B cell (primary cell): ENCODE results near the gene PMCH. TPM values are rescaled to one million over a fixed set of nuclear protein-coding genes. Genes with fewer than 3 reads are reported as not detected.

Source experiments
- ATAC-seq: fragments of 200-7000 bp; cut with Tn5 transposase; one replicate; pipeline ENCODE4 v1.10.0; 2021; ENCODE audit warnings: low read depth, mild to moderate bottlenecking, moderate number of reproducible peaks, moderate library complexity
- CTCF ChIA-PET: fragments of 350-600 bp; sonication (Branson Sonifier 250); formaldehyde crosslinking; loops from one replicate; lab custom pipeline; 2021; ENCODE audit warnings: antibody characterized with exemption, inconsistent platforms; lab: Charles Lee
- POLR2A ChIA-PET: fragments of 350-600 bp; sonication (Branson Sonifier 250); formaldehyde crosslinking; loops from one replicate; lab custom pipeline; 2021; ENCODE audit warnings: antibody characterized with exemption; lab: Charles Lee
- DNase-seq: peaks from one replicate; pipeline ENCODE4 v3.0.0; 2013
- H2AFZ ChIP-seq: 2 replicates; pipeline ENCODE4 v1.6.1; 2012; ENCODE audit warnings: mild to moderate bottlenecking, low read depth, low read length; ENCODE audit not compliant: insufficient read depth, poor library complexity, severe bottlenecking
- H3K27ac ChIP-seq, 2 donors: 1 replicate in 1 of 2; 2 replicates in 1 of 2; pipeline ENCODE4 v1.5.1; 2012 to 2013; ENCODE audit warnings: low read length in 2 of 2, mild to moderate bottlenecking in 2 of 2, moderate library complexity in 1 of 2
- H3K27me3 ChIP-seq, 4 experiments: fragments of 200-600 bp in 1 of 4; sonication (generic) in 1 of 4; replicated peaks in 1 of 4; 1 replicate in 2 of 4; 2 replicates in 2 of 4; pipeline versions ENCODE4 v1.6.1 to v1.7.0; 2013 to 2016; ENCODE audit warnings: low read length in 3 of 4, mild to moderate bottlenecking in 2 of 4, mixed read lengths in 1 of 4, moderate library complexity in 1 of 4; ENCODE audit not compliant: insufficient read depth in 4 of 4, control insufficient read depth in 3 of 4; ENCODE audit errors: control extremely low read depth in 1 of 4
- H3K36me3 ChIP-seq, 2 experiments: replicated peaks in 1 of 2; 1 replicate in 1 of 2; 2 replicates in 1 of 2; pipeline versions ENCODE4 v1.6.1 to v1.7.1; 2013; ENCODE audit warnings: low read length in 1 of 2; ENCODE audit not compliant: insufficient read depth in 2 of 2, control insufficient read depth in 1 of 2; ENCODE audit errors: control extremely low read depth in 1 of 2, extremely low read depth in 1 of 2
- H3K4me1 ChIP-seq, 2 donors: fragments of 200-600 bp in 1 of 2; sonication (generic) in 1 of 2; 1 replicate in 1 of 2; 2 replicates in 1 of 2; pipeline versions ENCODE4 v1.5.1 to v1.6.1; 2013 to 2017; ENCODE audit warnings: low read length in 2 of 2; ENCODE audit not compliant: control insufficient read depth in 2 of 2, insufficient read depth in 2 of 2
- H3K4me2 ChIP-seq: replicated peaks from 2 replicates; pipeline ENCODE3; 2012; ENCODE audit warnings: mild to moderate bottlenecking, low read depth, low read length; ENCODE audit not compliant: poor library complexity, severe bottlenecking
- H3K4me3 ChIP-seq, 5 experiments: fragments of 200-600 bp in 1 of 5; sonication (generic) in 1 of 5; 1 replicate in 3 of 5; 2 replicates in 2 of 5; pipeline versions ENCODE4 v1.5.1 to v1.7.0; 2011 to 2016; ENCODE audit warnings: low read length in 4 of 5, mild to moderate bottlenecking in 4 of 5, low read depth in 2 of 5, control low read depth in 1 of 5, moderate library complexity in 1 of 5; ENCODE audit not compliant: insufficient read depth in 1 of 5; ENCODE audit errors: control extremely low read depth in 1 of 5, extremely low read depth in 1 of 5
- H3K79me2 ChIP-seq: fragments of 200-600 bp; sonication (generic); one replicate; pipeline ENCODE4 v1.6.0; 2016; ENCODE audit warnings: low read length; ENCODE audit not compliant: control insufficient read depth, insufficient read depth
- H3K9ac ChIP-seq: fragments of 200-600 bp; sonication (generic); 2 replicates; pipeline ENCODE4 v1.6.1; 2017; ENCODE audit warnings: mild to moderate bottlenecking, low read length, moderate library complexity
- H3K9me3 ChIP-seq, 3 donors: one replicate each; pipeline versions ENCODE4 v1.6.1 to v1.7.1; 2013; ENCODE audit warnings: low read length in 2 of 3; ENCODE audit not compliant: control insufficient read depth in 2 of 3, insufficient read depth in 1 of 3; ENCODE audit errors: control extremely low read depth in 1 of 3
- H4K20me1 ChIP-seq: 2 replicates; pipeline ENCODE4 v1.6.0; 2012; ENCODE audit warnings: mild to moderate bottlenecking, low read length; ENCODE audit not compliant: insufficient read depth, control insufficient read depth, poor library complexity, severe bottlenecking
- H3K27ac Mint-ChIP-seq: one replicate; pipeline ENCODE4 v1.8.0; 2021; ENCODE audit warnings: mixed read lengths
- H3K27me3 Mint-ChIP-seq: one replicate; pipeline ENCODE4 v1.8.0; 2021; ENCODE audit warnings: mixed read lengths
- H3K4me1 Mint-ChIP-seq: one replicate; pipeline ENCODE4 v1.8.0; 2021; ENCODE audit warnings: mixed read lengths
- H3K4me3 Mint-ChIP-seq: one replicate; pipeline ENCODE4 v1.8.0; 2021; ENCODE audit warnings: mixed read lengths
- H3K9me3 Mint-ChIP-seq: one replicate; pipeline ENCODE4 v1.8.0; 2022; ENCODE audit warnings: mixed read lengths; ENCODE audit not compliant: insufficient read depth
- EZH2 ChIP-seq: IDR thresholded peaks from 2 replicates; pipeline ENCODE4 v1.6.1; 2012; ENCODE audit warnings: borderline replicate concordance, low read depth, mild to moderate bottlenecking, moderate library complexity, low read length; ENCODE audit not compliant: insufficient read depth, poor library complexity, severe bottlenecking
- WGBS: methylation state at CpG from one replicate; pipeline ENCODE4 v1.1.5; 2013; ENCODE audit warnings: missing lambda C conversion rate; ENCODE audit not compliant: insufficient coverage; 5-methylcytosine and 5-hydroxymethylcytosine counted together
- intact Hi-C: fragments of 100-400 bp; cut with micrococcal nuclease; formaldehyde crosslinking; loops from one replicate; pipeline ENCODE4 v1.10.0; 2022
- polyA plus RNA-seq: library from polyadenylated mRNA; depleted of rRNA; stranded (reverse); fragments of >200 nt; gene quantifications from 2 replicates; pipeline ENCODE4 v1.2.3, GENCODE V29; 2012
- total RNA-seq, 2 donors: library from RNA; stranded (reverse); fragments of 120-200 nt in 1 of 2; gene quantifications; 1 replicate in 1 of 2; 2 replicates in 1 of 2; pipeline versions ENCODE4 v1.2.3 to v1.2.4, GENCODE V29; 2013 to 2022
- TF ChIP-seq, protein P1 (sequence below): fragments of 200-600 bp; IDR thresholded peaks from one replicate; pipeline ENCODE4 v1.8.0; 2022; ENCODE audit warnings: antibody characterized with exemption, mild to moderate bottlenecking

PMCH gene
- total and polyA plus RNA-seq, 2 donors (not counting 1 experiment from before 2014, with no cell fraction given): not detected

- intact Hi-C loops: no loop called here
- H3K9me3 ChIP-seq: no peaks in the 10 kb centered on the region
- ATAC-seq (no peak), DNase-seq (no peak)
- Mint-ChIP-seq H3K9me3 (no peaks in the 10 kb centered on the region), H3K4me3 (no peak overlapping the region), H3K4me1 (no peaks in the 10 kb centered on the region), H3K27ac (no peak overlapping the region), H3K27me3 (no peaks in the 10 kb centered on the region)
- H4K20me1 ChIP-seq: no peaks in the 10 kb centered on the region
- no peaks in the 10 kb centered on the region for H3K79me2 ChIP-seq
- CTCF ChIA-PET: no interaction called here
- POLR2A ChIA-PET: no interaction called here
- H3K27ac ChIP-seq: no peak overlapping the region
- H3K4me2 ChIP-seq: no peak overlapping the region
- no peaks in the 10 kb centered on the region for H3K36me3 ChIP-seq
- no peak overlapping the region for H3K4me3 ChIP-seq
- TF ChIP-seq, protein P1, sequence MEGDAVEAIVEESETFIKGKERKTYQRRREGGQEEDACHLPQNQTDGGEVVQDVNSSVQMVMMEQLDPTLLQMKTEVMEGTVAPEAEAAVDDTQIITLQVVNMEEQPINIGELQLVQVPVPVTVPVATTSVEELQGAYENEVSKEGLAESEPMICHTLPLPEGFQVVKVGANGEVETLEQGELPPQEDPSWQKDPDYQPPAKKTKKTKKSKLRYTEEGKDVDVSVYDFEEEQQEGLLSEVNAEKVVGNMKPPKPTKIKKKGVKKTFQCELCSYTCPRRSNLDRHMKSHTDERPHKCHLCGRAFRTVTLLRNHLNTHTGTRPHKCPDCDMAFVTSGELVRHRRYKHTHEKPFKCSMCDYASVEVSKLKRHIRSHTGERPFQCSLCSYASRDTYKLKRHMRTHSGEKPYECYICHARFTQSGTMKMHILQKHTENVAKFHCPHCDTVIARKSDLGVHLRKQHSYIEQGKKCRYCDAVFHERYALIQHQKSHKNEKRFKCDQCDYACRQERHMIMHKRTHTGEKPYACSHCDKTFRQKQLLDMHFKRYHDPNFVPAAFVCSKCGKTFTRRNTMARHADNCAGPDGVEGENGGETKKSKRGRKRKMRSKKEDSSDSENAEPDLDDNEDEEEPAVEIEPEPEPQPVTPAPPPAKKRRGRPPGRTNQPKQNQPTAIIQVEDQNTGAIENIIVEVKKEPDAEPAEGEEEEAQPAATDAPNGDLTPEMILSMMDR: no peak
- TF ChIP-seq EZH2: no peak
- H3K9ac ChIP-seq: no peak overlapping the region
- no peaks in the 10 kb centered on the region for H3K4me1 ChIP-seq
- no peak overlapping the region for H2AFZ ChIP-seq
- no peaks in the 10 kb centered on the region for H3K27me3 ChIP-seq
These were observed 23.1 kb upstream of the PMCH start for GRCh38 chr12:102220736-102221135.

GRCh38 chr12:102215992-102216691, 18.5 kb upstream of the PMCH start:
- Histone ChIP-seq H3K36me3 (no peaks in the 10 kb centered on the region), H3K4me1 (no peaks in the 10 kb centered on the region), H2AFZ (no peak overlapping the region), H3K27me3 (no peaks in the 10 kb centered on the region), H3K4me3 (no peak overlapping the region), H3K27ac (no peak overlapping the region), H3K4me2 (no peak overlapping the region), H3K9me3 (no peaks in the 10 kb centered on the region), H3K9ac (no peak overlapping the region), H4K20me1 (no peaks in the 10 kb centered on the region), H3K79me2 (no peaks in the 10 kb centered on the region)
- intact Hi-C loops: no loop called here
- DNase-seq (no peak), ATAC-seq (no peak)
- ChIA-PET CTCF (no interaction called here), POLR2A (no interaction called here)
- Mint-ChIP-seq H3K4me3 (no peak overlapping the region), H3K4me1 (no peaks in the 10 kb centered on the region), H3K9me3 (no peaks in the 10 kb centered on the region), H3K27me3 (no peaks in the 10 kb centered on the region), H3K27ac (no peak overlapping the region)
- TF ChIP-seq, protein P1: no peak
- no peak for TF ChIP-seq EZH2
- WGBS: 83% methylated on average over 1 of the region's 5 CpGs
